HG03064 (cell line): ENCODE results near the gene NEAT1.

Experiments used
- ATAC-seq: cut with Tn5 transposase; IDR thresholded peaks from one replicate; pipeline ENCODE4 v1.9.1; 2021; ENCODE audit warnings: low read depth; ENCODE audit not compliant: unreplicated experiment

NEAT1 gene

GRCh38 chr11:65421794-65422632, 585 bp upstream of the NEAT1 start:
- no peak for ATAC-seq

- no peak for ATAC-seq
Observed at GRCh38 chr11:65423516-65424204, 1.1 kb downstream of the NEAT1 start.

- no peak for ATAC-seq
Observed at GRCh38 chr11:65424205-65425104, 1.9 kb downstream of the NEAT1 start.

- ATAC-seq = no peak
Observed at GRCh38 chr11:65425105-65425970, 2.7 kb downstream of the NEAT1 start.

GRCh38 chr11:65425971-65426838, 3.6 kb downstream of the NEAT1 start:
- ATAC-seq = no peak

- ATAC-seq = no peak
Observed at GRCh38 chr11:65426839-65427690, 4.5 kb downstream of the NEAT1 start.

- ATAC-seq = no peak
Observed at GRCh38 chr11:65427691-65428577, 5.3 kb downstream of the NEAT1 start.

GRCh38 chr11:65428578-65429067, 6.0 kb downstream of the NEAT1 start:
- ATAC-seq = no peak

GRCh38 chr11:65429068-65429681, 6.6 kb downstream of the NEAT1 start:
- ATAC-seq = no peak

GRCh38 chr11:65429724-65430405, 7.3 kb downstream of the NEAT1 start:
- no peak for ATAC-seq

GRCh38 chr11:65430406-65431217, 8.0 kb downstream of the NEAT1 start:
- no peak for ATAC-seq

- ATAC-seq = no peak
Observed at GRCh38 chr11:65431451-65432099, 9.0 kb downstream of the NEAT1 start.

GRCh38 chr11:65432100-65432650, 9.6 kb downstream of the NEAT1 start:
- no peak for ATAC-seq
